GM23338 (cell line): ENCODE data around the gene FGFR3. TPM values are rescaled to one million over a fixed set of nuclear protein-coding genes. Genes with fewer than 3 reads are reported as not detected.

Experiments used
- ATAC-seq: fragments of 200-7000 bp; cut with Tn5 transposase; 3 replicates; pipeline ENCODE4 v1.9.1; 2020
- DNase-seq: peaks from one replicate; pipeline ENCODE4 v3.0.0-alpha.2; 2015; ENCODE audit warnings: low spot score
- H2AFZ ChIP-seq: fragments of 200-600 bp; sonication (generic); 2 replicates; pipeline ENCODE4 v1.8.0; 2016; ENCODE audit warnings: antibody characterized with exemption, mild to moderate bottlenecking, moderate library complexity
- H3F3A ChIP-seq: fragments of 200-600 bp; sonication (generic); replicated peaks from 2 replicates; pipeline ENCODE4 v1.8.0; 2017; ENCODE audit warnings: antibody characterized with exemption, mixed run types, low read depth
- H3K27ac ChIP-seq: fragments of 200-600 bp; sonication (generic); 2 replicates; pipeline ENCODE4 v1.6.1; 2016; ENCODE audit warnings: low read depth
- H3K27me3 ChIP-seq: fragments of 200-600 bp; sonication (generic); 2 replicates; pipeline ENCODE4 v1.8.0; 2016; ENCODE audit warnings: mild to moderate bottlenecking, mixed run types, moderate library complexity; ENCODE audit not compliant: insufficient read depth
- H3K36me3 ChIP-seq: fragments of 200-600 bp; sonication (generic); 2 replicates; pipeline ENCODE4 v1.8.0; 2016; ENCODE audit warnings: mild to moderate bottlenecking; ENCODE audit not compliant: insufficient read depth
- H3K4me1 ChIP-seq: fragments of 200-600 bp; sonication (generic); 2 replicates; pipeline ENCODE4 v1.8.0; 2016; ENCODE audit warnings: mild to moderate bottlenecking, moderate library complexity; ENCODE audit not compliant: insufficient read depth
- H3K4me2 ChIP-seq: fragments of 200-600 bp; sonication (generic); 2 replicates; pipeline ENCODE4 v1.7.1; 2017; ENCODE audit warnings: mixed run types
- H3K4me3 ChIP-seq: fragments of 200-600 bp; sonication (generic); 2 replicates; pipeline ENCODE4 v1.6.1; 2016; ENCODE audit warnings: mixed run types
- H3K79me2 ChIP-seq: fragments of 200-600 bp; sonication (generic); replicated peaks from 2 replicates; pipeline ENCODE4 v1.8.0; 2017; ENCODE audit warnings: mild to moderate bottlenecking; ENCODE audit not compliant: insufficient read depth
- H3K9me2 ChIP-seq: fragments of 200-600 bp; sonication (generic); 2 replicates; pipeline ENCODE4 v1.8.0; 2017; ENCODE audit not compliant: insufficient read depth
- H4K20me1 ChIP-seq: fragments of 200-600 bp; sonication (generic); replicated peaks from 2 replicates; pipeline ENCODE4 v1.8.0; 2017; ENCODE audit warnings: mild to moderate bottlenecking; ENCODE audit not compliant: insufficient read depth
- H3K27ac Mint-ChIP-seq: 2 replicates; pipeline ENCODE4 v1.8.0; 2020; ENCODE audit warnings: inconsistent platforms, mild to moderate bottlenecking, moderate library complexity, mixed read lengths
- H3K27me3 Mint-ChIP-seq: 3 replicates; pipeline ENCODE4 v1.8.0; 2022; ENCODE audit warnings: low read depth, mild to moderate bottlenecking, moderate library complexity, mixed read lengths, inconsistent platforms; ENCODE audit not compliant: insufficient read depth, poor library complexity
- H3K36me3 Mint-ChIP-seq: 3 replicates; pipeline ENCODE4 v1.8.0; 2021; ENCODE audit warnings: low read depth, mild to moderate bottlenecking, inconsistent platforms, moderate library complexity, mixed read lengths
- H3K4me1 Mint-ChIP-seq: 3 replicates; pipeline ENCODE4 v1.8.0; 2020; ENCODE audit warnings: mild to moderate bottlenecking, inconsistent platforms, mixed read lengths
- H3K4me3 Mint-ChIP-seq: 3 replicates; pipeline ENCODE4 v1.8.0; 2021; ENCODE audit warnings: moderate library complexity, mild to moderate bottlenecking, inconsistent platforms, mixed read lengths
- H3K9me3 Mint-ChIP-seq: 3 replicates; pipeline ENCODE4 v1.8.0; 2020; ENCODE audit warnings: moderate library complexity, mild to moderate bottlenecking, inconsistent platforms, mixed read lengths
- EZH2 ChIP-seq: fragments of 200-600 bp; sonication (generic); IDR thresholded peaks from one replicate; pipeline ENCODE4 v1.8.0; 2017; ENCODE audit warnings: antibody characterized with exemption, mild to moderate bottlenecking, low read depth; ENCODE audit not compliant: unreplicated experiment
- NANOG ChIP-seq: IDR thresholded peaks from 2 replicates; pipeline ENCODE4 v1.6.1; 2016; ENCODE audit warnings: antibody characterized with exemption, borderline replicate concordance
- POLR2AphosphoS5 ChIP-seq: IDR thresholded peaks from 2 replicates; pipeline ENCODE4 v1.6.1; 2016; ENCODE audit warnings: antibody characterized with exemption, low read depth
- STAT1 ChIP-seq: IDR thresholded peaks from one replicate; pipeline ENCODE4 v1.6.1; 2016; ENCODE audit warnings: antibody characterized with exemption; ENCODE audit not compliant: unreplicated experiment
- polyA plus RNA-seq: library from polyadenylated mRNA; unstranded; fragments of >200 nt; fragmentation: Nextera tagmentation; extraction: Ambion mirVana; gene quantifications from 2 replicates; pipeline ENCODE4 v1.2.1, GENCODE V29; 2016
- total RNA-seq: library from RNA; depleted of rRNA; stranded (reverse); fragments of >200 nt; shearing (Covaris generic); gene quantifications from 2 replicates; pipeline ENCODE4 v1.2.3, GENCODE V29; 2014
- TF ChIP-seq, protein P1 (sequence below): fragments of 250-450 bp; sonication (Bioruptor Pico); IDR thresholded peaks from 2 replicates; pipeline ENCODE4 v1.5.0; 2020; ENCODE audit warnings: mild to moderate bottlenecking, moderate library complexity
- TF ChIP-seq, protein P2 (sequence below): IDR thresholded peaks from one replicate; pipeline ENCODE4 v1.6.1; 2018; ENCODE audit warnings: antibody characterized with exemption; ENCODE audit not compliant: unreplicated experiment

Gene FGFR3
- total and polyA plus RNA-seq, 2 experiments from 2014 or later, result 3.6 to 17.4 TPM

DNA sequence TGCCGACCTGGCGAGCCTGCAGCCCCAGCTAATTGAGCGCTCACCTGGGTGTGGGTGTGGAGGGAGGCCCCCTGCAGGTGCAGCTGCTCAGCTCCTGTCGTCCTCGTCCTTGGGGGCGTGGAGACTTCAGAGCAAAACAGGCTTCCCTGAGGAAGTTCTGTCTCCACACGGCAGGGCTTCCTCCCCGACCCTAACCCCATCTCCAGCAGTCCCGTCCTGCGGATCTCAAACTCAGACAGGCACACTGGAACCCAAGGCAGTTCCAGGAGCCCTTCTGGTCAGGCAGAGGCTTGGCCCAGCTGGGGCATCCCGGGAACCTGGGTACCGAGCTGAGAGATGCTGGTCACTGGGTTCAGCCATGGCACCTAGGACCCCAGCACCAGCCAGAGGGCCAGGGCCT is 47.4 kb upstream of the FGFR3 start:
- peaks cover 5% of the 10 kb centered on the region; the same call in 1 of the 2 replicates for H3F3A ChIP-seq
- H3K27me3 ChIP-seq, result no peaks in the 10 kb centered on the region
- no peak overlapping the region for H2AFZ ChIP-seq
- H3K79me2 ChIP-seq, result no peaks in the 10 kb centered on the region
- no peaks in the 10 kb centered on the region; the same call in 2 of the 3 replicates for H3K4me1 Mint-ChIP-seq
- peaks cover 17% of the 10 kb centered on the region for H3K27me3 Mint-ChIP-seq
- DNase-seq (no peak), ATAC-seq (peak; percentile 2)
- peaks cover 44% of the 10 kb centered on the region for H3K36me3 Mint-ChIP-seq
- H3K9me3 Mint-ChIP-seq, result no peaks in the 10 kb centered on the region; the same call in 2 of the 3 replicates
- H3K4me3 Mint-ChIP-seq, result no peak overlapping the region
- peaks cover 18% of the 10 kb centered on the region for H3K36me3 ChIP-seq
- H3K4me1 ChIP-seq, result no peaks in the 10 kb centered on the region
- H3K4me3 ChIP-seq, result no peak overlapping the region
- no peak overlapping the region for H3K27ac Mint-ChIP-seq
- no peaks in the 10 kb centered on the region for H3K9me2 ChIP-seq
- no peaks in the 10 kb centered on the region; the same call in 1 of the 2 replicates for H4K20me1 ChIP-seq
- H3K4me2 ChIP-seq, result no peak overlapping the region
- TF ChIP-seq, protein P1, sequence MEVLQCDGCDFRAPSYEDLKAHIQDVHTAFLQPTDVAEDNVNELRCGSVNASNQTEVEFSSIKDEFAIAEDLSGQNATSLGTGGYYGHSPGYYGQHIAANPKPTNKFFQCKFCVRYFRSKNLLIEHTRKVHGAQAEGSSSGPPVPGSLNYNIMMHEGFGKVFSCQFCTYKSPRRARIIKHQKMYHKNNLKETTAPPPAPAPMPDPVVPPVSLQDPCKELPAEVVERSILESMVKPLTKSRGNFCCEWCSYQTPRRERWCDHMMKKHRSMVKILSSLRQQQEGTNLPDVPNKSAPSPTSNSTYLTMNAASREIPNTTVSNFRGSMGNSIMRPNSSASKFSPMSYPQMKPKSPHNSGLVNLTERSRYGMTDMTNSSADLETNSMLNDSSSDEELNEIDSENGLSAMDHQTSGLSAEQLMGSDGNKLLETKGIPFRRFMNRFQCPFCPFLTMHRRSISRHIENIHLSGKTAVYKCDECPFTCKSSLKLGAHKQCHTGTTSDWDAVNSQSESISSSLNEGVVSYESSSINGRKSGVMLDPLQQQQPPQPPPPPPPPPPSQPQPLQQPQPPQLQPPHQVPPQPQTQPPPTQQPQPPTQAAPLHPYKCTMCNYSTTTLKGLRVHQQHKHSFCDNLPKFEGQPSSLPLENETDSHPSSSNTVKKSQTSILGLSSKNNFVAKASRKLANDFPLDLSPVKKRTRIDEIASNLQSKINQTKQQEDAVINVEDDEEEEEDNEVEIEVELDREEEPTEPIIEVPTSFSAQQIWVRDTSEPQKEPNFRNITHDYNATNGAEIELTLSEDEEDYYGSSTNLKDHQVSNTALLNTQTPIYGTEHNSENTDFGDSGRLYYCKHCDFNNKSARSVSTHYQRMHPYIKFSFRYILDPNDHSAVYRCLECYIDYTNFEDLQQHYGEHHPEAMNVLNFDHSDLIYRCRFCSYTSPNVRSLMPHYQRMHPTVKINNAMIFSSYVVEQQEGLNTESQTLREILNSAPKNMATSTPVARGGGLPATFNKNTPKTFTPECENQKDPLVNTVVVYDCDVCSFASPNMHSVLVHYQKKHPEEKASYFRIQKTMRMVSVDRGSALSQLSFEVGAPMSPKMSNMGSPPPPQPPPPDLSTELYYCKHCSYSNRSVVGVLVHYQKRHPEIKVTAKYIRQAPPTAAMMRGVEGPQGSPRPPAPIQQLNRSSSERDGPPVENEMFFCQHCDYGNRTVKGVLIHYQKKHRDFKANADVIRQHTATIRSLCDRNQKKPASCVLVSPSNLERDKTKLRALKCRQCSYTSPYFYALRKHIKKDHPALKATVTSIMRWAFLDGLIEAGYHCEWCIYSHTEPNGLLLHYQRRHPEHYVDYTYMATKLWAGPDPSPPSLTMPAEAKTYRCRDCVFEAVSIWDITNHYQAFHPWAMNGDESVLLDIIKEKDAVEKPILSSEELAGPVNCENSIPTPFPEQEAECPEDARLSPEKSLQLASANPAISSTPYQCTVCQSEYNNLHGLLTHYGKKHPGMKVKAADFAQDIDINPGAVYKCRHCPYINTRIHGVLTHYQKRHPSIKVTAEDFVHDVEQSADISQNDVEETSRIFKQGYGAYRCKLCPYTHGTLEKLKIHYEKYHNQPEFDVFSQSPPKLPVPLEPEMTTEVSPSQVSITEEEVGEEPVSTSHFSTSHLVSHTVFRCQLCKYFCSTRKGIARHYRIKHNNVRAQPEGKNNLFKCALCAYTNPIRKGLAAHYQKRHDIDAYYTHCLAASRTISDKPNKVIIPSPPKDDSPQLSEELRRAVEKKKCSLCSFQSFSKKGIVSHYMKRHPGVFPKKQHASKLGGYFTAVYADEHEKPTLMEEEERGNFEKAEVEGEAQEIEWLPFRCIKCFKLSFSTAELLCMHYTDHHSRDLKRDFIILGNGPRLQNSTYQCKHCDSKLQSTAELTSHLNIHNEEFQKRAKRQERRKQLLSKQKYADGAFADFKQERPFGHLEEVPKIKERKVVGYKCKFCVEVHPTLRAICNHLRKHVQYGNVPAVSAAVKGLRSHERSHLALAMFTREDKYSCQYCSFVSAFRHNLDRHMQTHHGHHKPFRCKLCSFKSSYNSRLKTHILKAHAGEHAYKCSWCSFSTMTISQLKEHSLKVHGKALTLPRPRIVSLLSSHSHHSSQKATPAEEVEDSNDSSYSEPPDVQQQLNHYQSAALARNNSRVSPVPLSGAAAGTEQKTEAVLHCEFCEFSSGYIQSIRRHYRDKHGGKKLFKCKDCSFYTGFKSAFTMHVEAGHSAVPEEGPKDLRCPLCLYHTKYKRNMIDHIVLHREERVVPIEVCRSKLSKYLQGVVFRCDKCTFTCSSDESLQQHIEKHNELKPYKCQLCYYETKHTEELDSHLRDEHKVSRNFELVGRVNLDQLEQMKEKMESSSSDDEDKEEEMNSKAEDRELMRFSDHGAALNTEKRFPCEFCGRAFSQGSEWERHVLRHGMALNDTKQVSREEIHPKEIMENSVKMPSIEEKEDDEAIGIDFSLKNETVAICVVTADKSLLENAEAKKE (CRISPR knock-in tag), result no peak
- TF ChIP-seq, protein P2, sequence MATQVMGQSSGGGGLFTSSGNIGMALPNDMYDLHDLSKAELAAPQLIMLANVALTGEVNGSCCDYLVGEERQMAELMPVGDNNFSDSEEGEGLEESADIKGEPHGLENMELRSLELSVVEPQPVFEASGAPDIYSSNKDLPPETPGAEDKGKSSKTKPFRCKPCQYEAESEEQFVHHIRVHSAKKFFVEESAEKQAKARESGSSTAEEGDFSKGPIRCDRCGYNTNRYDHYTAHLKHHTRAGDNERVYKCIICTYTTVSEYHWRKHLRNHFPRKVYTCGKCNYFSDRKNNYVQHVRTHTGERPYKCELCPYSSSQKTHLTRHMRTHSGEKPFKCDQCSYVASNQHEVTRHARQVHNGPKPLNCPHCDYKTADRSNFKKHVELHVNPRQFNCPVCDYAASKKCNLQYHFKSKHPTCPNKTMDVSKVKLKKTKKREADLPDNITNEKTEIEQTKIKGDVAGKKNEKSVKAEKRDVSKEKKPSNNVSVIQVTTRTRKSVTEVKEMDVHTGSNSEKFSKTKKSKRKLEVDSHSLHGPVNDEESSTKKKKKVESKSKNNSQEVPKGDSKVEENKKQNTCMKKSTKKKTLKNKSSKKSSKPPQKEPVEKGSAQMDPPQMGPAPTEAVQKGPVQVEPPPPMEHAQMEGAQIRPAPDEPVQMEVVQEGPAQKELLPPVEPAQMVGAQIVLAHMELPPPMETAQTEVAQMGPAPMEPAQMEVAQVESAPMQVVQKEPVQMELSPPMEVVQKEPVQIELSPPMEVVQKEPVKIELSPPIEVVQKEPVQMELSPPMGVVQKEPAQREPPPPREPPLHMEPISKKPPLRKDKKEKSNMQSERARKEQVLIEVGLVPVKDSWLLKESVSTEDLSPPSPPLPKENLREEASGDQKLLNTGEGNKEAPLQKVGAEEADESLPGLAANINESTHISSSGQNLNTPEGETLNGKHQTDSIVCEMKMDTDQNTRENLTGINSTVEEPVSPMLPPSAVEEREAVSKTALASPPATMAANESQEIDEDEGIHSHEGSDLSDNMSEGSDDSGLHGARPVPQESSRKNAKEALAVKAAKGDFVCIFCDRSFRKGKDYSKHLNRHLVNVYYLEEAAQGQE, result no peak
- TF ChIP-seq POLR2AphosphoS5 (no peak), EZH2 (no peak), STAT1 (no peak), NANOG (no peak)
- H3K27ac ChIP-seq, result peak overlapping the region; percentile 32; the same call in 1 of the 2 replicates
